GM12878 (cell line): ENCODE data around the gene PCNX1. TPM values are rescaled to one million over a fixed set of nuclear protein-coding genes. Genes with fewer than 3 reads are reported as not detected.

Experiments used
- ATAC-seq: fragments of 200-7000 bp; cut with Tn5 transposase; 3 replicates; pipeline ENCODE4 v1.9.1; 2020; ENCODE audit warnings: mild to moderate bottlenecking, moderate library complexity
- BruUV-seq: library from RNA; stranded (reverse); fragments of 400-500 nt; replicated peaks from 2 replicates; lab custom pipeline; 2021; lab: Mats Ljungman, UMichigan
- CTCF ChIA-PET: fragments of 300-600 bp; sonication (Branson Sonifier 250); formaldehyde crosslinking; extraction: SDS; loops from one replicate; lab custom pipeline; 2021; ENCODE audit warnings: inconsistent platforms; lab: Yijun Ruan, JAX
- POLR2A ChIA-PET: fragments of 350-600 bp; formaldehyde crosslinking; extraction: SDS; loops from one replicate; lab custom pipeline; 2021; ENCODE audit warnings: inconsistent platforms; lab: Charles Lee
- RAD21 ChIA-PET: fragments of 300-600 bp; sonication (Branson Sonifier 250); formaldehyde crosslinking; loops from one replicate; lab custom pipeline; 2023; ENCODE audit warnings: antibody characterized with exemption; ENCODE audit not compliant: unreplicated experiment; lab: Charles Lee
- SMC1A ChIA-PET: fragments of 300-600 bp; sonication (Branson Sonifier 250); formaldehyde crosslinking; loops from one replicate; lab custom pipeline; 2023; ENCODE audit not compliant: unreplicated experiment, uncharacterized antibody; lab: Charles Lee
- DNase-seq: peaks from one replicate; pipeline ENCODE4 v3.0.0-alpha.2; 2011; ENCODE audit warnings: low read depth, low spot score
- FAIRE-seq: peaks from 3 replicates; lab custom pipeline; 2011; peaks lifted over from hg19 to GRCh38; lab: Jason Lieb, UNC
- H2AFZ ChIP-seq: 2 replicates; pipeline ENCODE4 v1.6.0; 2011; ENCODE audit warnings: low read depth, low read length, control low read depth; ENCODE audit not compliant: control insufficient read depth
- H3K27ac ChIP-seq: 2 replicates; pipeline ENCODE4 v1.5.1; 2011; ENCODE audit warnings: control low read depth; ENCODE audit not compliant: control insufficient read depth, insufficient read depth
- H3K27me3 ChIP-seq, 2 experiments: replicated peaks in 1 of 2; 2 replicates each; pipeline versions ENCODE4 v1.6.0 to v1.6.1; 2011; ENCODE audit warnings: low read length in 1 of 2; ENCODE audit not compliant: control insufficient read depth in 2 of 2, insufficient read depth in 2 of 2
- H3K36me3 ChIP-seq, 2 experiments: 2 replicates each; pipeline ENCODE4 v1.5.1; 2011; ENCODE audit warnings: low read length in 1 of 2; ENCODE audit not compliant: control insufficient read depth in 2 of 2, insufficient read depth in 2 of 2
- H3K4me1 ChIP-seq: 2 replicates; pipeline ENCODE4 v1.6.1; 2011; ENCODE audit warnings: mild to moderate bottlenecking, low read length, moderate library complexity, mixed read lengths; ENCODE audit not compliant: control insufficient read depth, insufficient read depth
- H3K4me2 ChIP-seq: 2 replicates; pipeline ENCODE4 v1.6.0; 2011; ENCODE audit warnings: control low read depth; ENCODE audit not compliant: control insufficient read depth, insufficient read depth
- H3K4me3 ChIP-seq: fragments of 200-600 bp; sonication (generic); 2 replicates; pipeline ENCODE4 v1.5.1; 2016
- H3K79me2 ChIP-seq: 2 replicates; pipeline ENCODE4 v1.6.0; 2011; ENCODE audit warnings: low read length; ENCODE audit not compliant: control insufficient read depth, insufficient read depth
- H3K9ac ChIP-seq: 2 replicates; pipeline ENCODE4 v1.8.0; 2011; ENCODE audit warnings: low read length, control low read depth, mixed read lengths; ENCODE audit not compliant: control insufficient read depth, insufficient read depth
- H3K9me3 ChIP-seq: replicated peaks from 3 replicates; pipeline ENCODE4 v1.5.1; 2011; ENCODE audit warnings: mild to moderate bottlenecking, low read length; ENCODE audit not compliant: control insufficient read depth, insufficient read depth
- H4K20me1 ChIP-seq: 2 replicates; pipeline ENCODE4 v1.6.0; 2011; ENCODE audit not compliant: control insufficient read depth, insufficient read depth
- ATF7 ChIP-seq: fragments of 450-650 bp; IDR thresholded peaks from 2 replicates; pipeline ENCODE4 v1.6.1; 2016; ENCODE audit warnings: low read depth, mild to moderate bottlenecking
- BCL11A ChIP-seq: IDR thresholded peaks from 2 replicates; pipeline ENCODE4 v1.6.1; 2011; ENCODE audit warnings: low read depth, low read length
- BRCA1 ChIP-seq: IDR thresholded peaks from 2 replicates; pipeline ENCODE4 v1.6.1; 2011; ENCODE audit warnings: low read depth, low read length, improper control_type of control experiment
- CBFB ChIP-seq: IDR thresholded peaks from 2 replicates; pipeline ENCODE4 v1.6.1; 2016; ENCODE audit warnings: antibody characterized with exemption, low read depth
- EGR1 ChIP-seq, 2 experiments: IDR thresholded peaks; 1 replicate in 1 of 2; 2 replicates in 1 of 2; pipeline ENCODE4 v1.6.1; 2011 to 2012; ENCODE audit warnings: low read depth in 2 of 2, low read length in 2 of 2, borderline replicate concordance in 1 of 2, mild to moderate bottlenecking in 1 of 2, moderate library complexity in 1 of 2
- ETV6 ChIP-seq, 2 experiments: fragments of 450-650 bp in 1 of 2; IDR thresholded peaks in 1 of 2; conservative IDR thresholded peaks in 1 of 2; 2 replicates each; pipeline ENCODE4 v1.6.1; 2014; ENCODE audit warnings: antibody characterized with exemption in 1 of 2, borderline replicate concordance in 1 of 2, low read depth in 1 of 2, mild to moderate bottlenecking in 1 of 2, moderate library complexity in 1 of 2
- KDM1A ChIP-seq: fragments of 200-600 bp; sonication (generic); IDR thresholded peaks from 2 replicates; pipeline ENCODE4 v1.6.1; 2016; ENCODE audit warnings: borderline replicate concordance
- NBN ChIP-seq: fragments of 450-650 bp; IDR thresholded peaks from 2 replicates; pipeline ENCODE4 v1.6.1; 2016
- NFYA ChIP-seq: IDR thresholded peaks from 2 replicates; pipeline ENCODE4 v1.6.1; 2011; ENCODE audit warnings: low read depth, mild to moderate bottlenecking, low read length, improper control_type of control experiment, borderline replicate concordance
- NFYB ChIP-seq: IDR thresholded peaks from 2 replicates; pipeline ENCODE4 v1.6.1; 2011; ENCODE audit warnings: low read depth, mild to moderate bottlenecking, low read length, improper control_type of control experiment, moderate library complexity; ENCODE audit not compliant: insufficient read depth
- NRF1 ChIP-seq: conservative IDR thresholded peaks from 2 replicates; pipeline ENCODE4 v1.6.1; 2011; ENCODE audit warnings: mild to moderate bottlenecking, low read depth, low read length, improper control_type of control experiment
- PML ChIP-seq: IDR thresholded peaks from 2 replicates; pipeline ENCODE4 v1.6.1; 2012; ENCODE audit warnings: low read length, inconsistent platforms
- RAD51 ChIP-seq: fragments of 450-650 bp; IDR thresholded peaks from 2 replicates; pipeline ENCODE4 v1.6.1; 2016; ENCODE audit warnings: moderate library complexity, mild to moderate bottlenecking, inconsistent platforms
- RBBP5 ChIP-seq: fragments of 200-600 bp; sonication (generic); conservative IDR thresholded peaks from 2 replicates; pipeline ENCODE4 v1.6.1; 2016
- RUNX3 ChIP-seq: IDR thresholded peaks from 2 replicates; pipeline ENCODE4 v1.6.1; 2012; ENCODE audit warnings: low read length, inconsistent platforms
- SREBF2 ChIP-seq: IDR thresholded peaks from 2 replicates; pipeline ENCODE4 v1.6.1; 2012; ENCODE audit warnings: mild to moderate bottlenecking, low read length
- STAT3 ChIP-seq: IDR thresholded peaks from 2 replicates; pipeline ENCODE4 v1.6.1; 2011; ENCODE audit warnings: low read depth, low read length, improper control_type of control experiment
- WGBS: methylation state at CpG from one replicate; pipeline ENCODE4 v1.1.6; 2016; ENCODE audit warnings: low lambda C conversion rate; ENCODE audit not compliant: insufficient replicate concordance, insufficient coverage; ENCODE audit errors: missing lambda C conversion rate; 5-methylcytosine and 5-hydroxymethylcytosine counted together
- in situ Hi-C: fragments of 300-500 bp; cut with MboI; formaldehyde crosslinking; loops from 9 replicates; pipeline ENCODE4 v1.14.3; 2018; ENCODE audit warnings: mixed read lengths
- intact Hi-C: fragments of 100-400 bp; cut with micrococcal nuclease; formaldehyde crosslinking; loops from one replicate; pipeline ENCODE4 v1.14.2; 2022; ENCODE audit not compliant: unreplicated experiment
- polyA plus RNA-seq, 11 experiments: library from polyadenylated mRNA; depleted of rRNA in 4 of 11; unstranded in 6 of 11; stranded (reverse) in 5 of 11; fragments of >200 nt; fragmentation: Nextera tagmentation in 4 of 11; fragmentation: Illumina TruSeq in 1 of 11; extraction: Ambion mirVana in 4 of 11; extraction: Trizol in 1 of 11; gene quantifications; 1 replicate in 1 of 11; 2 replicates in 10 of 11; pipeline versions ENCODE4 v1.2.1 to v1.2.3, GENCODE V29; 2011 to 2016; ENCODE audit warnings: inconsistent platforms in 2 of 11, missing spikeins in 2 of 11, low read depth in 1 of 11
- total RNA-seq, 4 experiments: library from RNA; depleted of rRNA in 3 of 4; stranded (reverse); fragments of >200 nt in 3 of 4; fragmentation: Illumina TruSeq in 1 of 4; extraction: Trizol in 1 of 4; gene quantifications; 2 replicates each; pipeline versions ENCODE4 v1.2.1 to v1.2.3, GENCODE V29; 2013 to 2021
- TF ChIP-seq, protein P1 (sequence below), 3 experiments: IDR thresholded peaks in 2 of 3; conservative IDR thresholded peaks in 1 of 3; 2 replicates each; pipeline ENCODE4 v1.5.1; 2011; ENCODE audit warnings: low read depth in 3 of 3, low read length in 3 of 3, mild to moderate bottlenecking in 3 of 3, control low read depth in 2 of 3, moderate library complexity in 2 of 3, inconsistent platforms in 1 of 3, mixed read lengths in 1 of 3; ENCODE audit not compliant: control insufficient read depth in 2 of 3, insufficient read depth in 1 of 3; ENCODE audit errors: extremely low read depth in 1 of 3

Gene PCNX1
- total and polyA plus RNA-seq, 10 of the 15 experiments (the other 5 are each of a cell fraction or from before 2014, with no cell fraction given) = 4.6 to 53.9 (median 20.5) TPM

DNA sequence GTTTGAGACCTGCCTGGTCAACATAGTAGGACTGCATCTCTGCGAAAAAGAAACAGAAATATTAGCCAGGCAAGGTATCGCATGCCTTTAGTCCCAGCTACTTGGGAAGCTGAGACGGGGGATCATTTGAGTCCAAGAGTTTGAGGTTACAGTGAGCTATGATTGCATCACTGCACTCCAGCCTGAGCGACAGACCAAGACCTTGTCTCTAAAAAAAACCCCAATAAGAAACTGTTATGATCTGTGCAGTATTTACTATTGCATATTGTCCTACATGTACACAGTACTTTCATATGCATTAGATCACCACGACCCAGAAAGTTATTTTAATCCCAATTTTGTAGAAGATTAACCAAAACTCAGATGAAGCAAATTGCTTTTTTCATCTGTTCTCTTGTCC lies 187.5 kb downstream of the PCNX1 start:
- no TSS peak for BruUV-seq

DNA sequence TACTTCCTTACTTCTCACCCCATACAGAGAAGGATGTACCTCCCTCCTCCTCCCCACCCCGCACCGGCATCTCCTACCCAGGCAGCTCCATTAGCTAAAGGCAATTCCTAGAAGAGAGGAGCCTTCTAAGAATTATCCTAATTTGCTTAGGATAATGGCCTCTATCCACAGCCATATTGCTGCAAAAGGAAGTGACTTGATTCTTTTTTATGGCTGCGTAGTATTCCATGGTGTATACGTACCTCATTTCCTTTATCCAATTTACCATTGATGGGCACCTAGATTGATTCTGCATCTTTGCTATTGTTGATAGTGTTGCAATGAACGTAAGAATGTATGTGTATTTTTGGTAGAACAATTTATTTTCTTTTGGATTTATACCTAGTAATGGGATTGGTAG lies 189.7 kb downstream of the PCNX1 start:
- ChIA-PET RAD21 (no interaction called here), POLR2A (no interaction called here), CTCF (interaction anchor here (0.9 to 1.0 kb wide), 2 partner anchors 11 to 12 kb away, joined by 3 read pairs; no protein-coding TSS in a partner anchor), SMC1A (no interaction called here)
- Histone ChIP-seq H3K36me3 (peaks cover 2 to 4% of the 10 kb centered on the region in 2 experiments; a peak in 3 of 4 replicates), H3K4me1 (no peaks in the 10 kb centered on the region), H3K27ac (no peak overlapping the region), H2AFZ (no peak overlapping the region), H4K20me1 (no peaks in the 10 kb centered on the region), H3K4me2 (no peak overlapping the region), H3K79me2 (no peaks in the 10 kb centered on the region), H3K9ac (no peak overlapping the region), H3K4me3 (no peak overlapping the region), H3K9me3 (no peaks in the 10 kb centered on the region), H3K27me3 (no peaks in the 10 kb centered on the region)
- no peak for FAIRE-seq
- WGBS = 100% methylated on average over 5 of the region's 5 CpGs
- intact Hi-C loops = no loop called here
- in situ Hi-C loops = no loop called here
- ATAC-seq = no peak
- no TSS peak for BruUV-seq
- no peak for DNase-seq
- TF ChIP-seq STAT3 (no peak), KDM1A (no peak), SREBF2 (no peak), NRF1 (no peak), NBN (no peak), BRCA1 (no peak), EGR1 (IDR thresholded peaks at IDR 0.05; ENCODE audit: borderline replicate concordance in 1 of 2, low read depth in 2 of 2, low read length in 2 of 2) (no peak), CBFB (no peak), NFYA (no peak), ETV6 (conservative IDR thresholded peaks at IDR 0.05 in 1 of 2, IDR thresholded peaks at IDR 0.05 in 1 of 2; ENCODE audit: borderline replicate concordance in 1 of 2, low read depth in 1 of 2) (no peak), RBBP5 (no peak), BCL11A (no peak), NFYB (no peak), PML (no peak)
- TF ChIP-seq, protein P1, sequence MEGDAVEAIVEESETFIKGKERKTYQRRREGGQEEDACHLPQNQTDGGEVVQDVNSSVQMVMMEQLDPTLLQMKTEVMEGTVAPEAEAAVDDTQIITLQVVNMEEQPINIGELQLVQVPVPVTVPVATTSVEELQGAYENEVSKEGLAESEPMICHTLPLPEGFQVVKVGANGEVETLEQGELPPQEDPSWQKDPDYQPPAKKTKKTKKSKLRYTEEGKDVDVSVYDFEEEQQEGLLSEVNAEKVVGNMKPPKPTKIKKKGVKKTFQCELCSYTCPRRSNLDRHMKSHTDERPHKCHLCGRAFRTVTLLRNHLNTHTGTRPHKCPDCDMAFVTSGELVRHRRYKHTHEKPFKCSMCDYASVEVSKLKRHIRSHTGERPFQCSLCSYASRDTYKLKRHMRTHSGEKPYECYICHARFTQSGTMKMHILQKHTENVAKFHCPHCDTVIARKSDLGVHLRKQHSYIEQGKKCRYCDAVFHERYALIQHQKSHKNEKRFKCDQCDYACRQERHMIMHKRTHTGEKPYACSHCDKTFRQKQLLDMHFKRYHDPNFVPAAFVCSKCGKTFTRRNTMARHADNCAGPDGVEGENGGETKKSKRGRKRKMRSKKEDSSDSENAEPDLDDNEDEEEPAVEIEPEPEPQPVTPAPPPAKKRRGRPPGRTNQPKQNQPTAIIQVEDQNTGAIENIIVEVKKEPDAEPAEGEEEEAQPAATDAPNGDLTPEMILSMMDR (IDR thresholded peaks at IDR 0.05 in 2 of 3, conservative IDR thresholded peaks at IDR 0.05 in 1 of 3; ENCODE audit: control insufficient read depth in 2 of 3, extremely low read depth in 1 of 3, insufficient read depth in 1 of 3, low read depth in 3 of 3, low read length in 3 of 3) = no peak

More for the DNA sequence above, 187.5 kb downstream of the PCNX1 start:
- Histone ChIP-seq H3K4me3 (no peak overlapping the region), H3K9ac (no peak overlapping the region), H3K36me3 (peaks cover 2 to 3% of the 10 kb centered on the region in 2 experiments; a peak in 3 of 4 replicates), H3K9me3 (no peaks in the 10 kb centered on the region), H2AFZ (no peak overlapping the region), H3K79me2 (no peaks in the 10 kb centered on the region), H4K20me1 (no peaks in the 10 kb centered on the region), H3K27ac (no peak overlapping the region), H3K4me2 (no peak overlapping the region), H3K4me1 (no peaks in the 10 kb centered on the region), H3K27me3 (no peaks in the 10 kb centered on the region)
- CTCF ChIA-PET = interaction anchor here (1.1 to 1.6 kb wide), 2 partner anchors 8 to 9 kb away, joined by 3 to 6 read pairs; no protein-coding TSS in a partner anchor
- RAD21 ChIA-PET = interaction anchor here (0.6 kb wide), 1 partner anchor 321 kb away, joined by 3 read pairs; no protein-coding TSS in a partner anchor
- in situ Hi-C loops (no loop called here), intact Hi-C loops (no loop called here)
- POLR2A ChIA-PET = no interaction called here
- peak; percentile 23; the same call in 1 of the 2 replicates for TF ChIP-seq RUNX3
- no peak for TF ChIP-seq ATF7
- TF ChIP-seq RAD51 = no peak
- FAIRE-seq = peak; percentile 47
- ATAC-seq = peak; percentile 71
- WGBS = 80% methylated on average over 5 of the region's 5 CpGs
- SMC1A ChIA-PET = interaction anchor here (1.0 kb wide), 1 partner anchor 10 kb away, joined by 5 read pairs; no protein-coding TSS in a partner anchor
- DNase-seq = no peak
